Fibroblast of lung (primary cell): ENCODE measurements around the gene DNAAF1.

ENCODE experiments used
- CTCF ChIP-seq, 2 donors: IDR thresholded peaks in 1 of 2; conservative IDR thresholded peaks in 1 of 2; 1 replicate in 1 of 2; 2 replicates in 1 of 2; pipeline ENCODE4 v1.5.1; 2011 to 2012; ENCODE audit warnings: low read length in 2 of 2, control low read depth in 1 of 2, inconsistent platforms in 1 of 2, low read depth in 1 of 2, mild to moderate bottlenecking in 1 of 2
- EZH2 ChIP-seq: IDR thresholded peaks from 2 replicates; pipeline ENCODE4 v1.5.1; 2012; ENCODE audit warnings: low read length, control low read depth, mild to moderate bottlenecking; ENCODE audit errors: missing control alignments

- TF ChIP-seq EZH2 (no peak), CTCF (conservative IDR thresholded peaks at IDR 0.05 in 1 of 2, IDR thresholded peaks at IDR 0.05 in 1 of 2; ENCODE audit: low read depth in 1 of 2, low read length in 2 of 2) (no peak)
These were observed 33.1 kb downstream of the DNAAF1 start for GRCh38 chr16:84178146-84178765.
